ENCODE data around the gene APLP1. TPM values are rescaled to one million over a fixed set of nuclear protein-coding genes. Genes with fewer than 3 reads are reported as not detected.
A peak's percentile ranks its signal among the peaks of the same experiment; 100 is the strongest.

APLP1 gene
- total RNA-seq, 1 experiment from 2014 or later = 11.5 TPM

- H3K27me3 Mint-ChIP-seq (ENCODE audit: unreplicated experiment) = peaks cover 32% of the 10 kb centered on the region
- BruUV-seq (replicated peaks) = no TSS peak
- peak overlapping the region; percentile 64 for H3K4me3 Mint-ChIP-seq (ENCODE audit: low read depth, unreplicated experiment)
- H3K4me1 Mint-ChIP-seq (ENCODE audit: low read depth, unreplicated experiment) = peaks cover 9% of the 10 kb centered on the region
- DNase-seq = no peak
- TF ChIP-seq CTCF (IDR thresholded peaks at IDR 0.05; ENCODE audit: unreplicated experiment) = no peak
- CTCF ChIA-PET = no interaction called here
- H3K27ac Mint-ChIP-seq (ENCODE audit: unreplicated experiment) = no peak overlapping the region
- peaks cover 33% of the 10 kb centered on the region for H3K36me3 Mint-ChIP-seq (ENCODE audit: insufficient read depth, unreplicated experiment)
- no peaks in the 10 kb centered on the region for H3K9me3 Mint-ChIP-seq (ENCODE audit: low read depth, unreplicated experiment)
- intact Hi-C loops (cut with micrococcal nuclease; ENCODE audit: unreplicated experiment) = no loop called here
Observed at GRCh38 chr19:35902870-35903475, 34.6 kb downstream of the APLP1 start.

- peak; percentile 62 for DNase-seq
- no peak for TF ChIP-seq CTCF (IDR thresholded peaks at IDR 0.05; ENCODE audit: unreplicated experiment)
- CTCF ChIA-PET = no interaction called here
- Mint-ChIP-seq H3K36me3 (ENCODE audit: insufficient read depth, unreplicated experiment) (peaks cover 26% of the 10 kb centered on the region), H3K9me3 (ENCODE audit: low read depth, unreplicated experiment) (no peaks in the 10 kb centered on the region), H3K4me3 (ENCODE audit: low read depth, unreplicated experiment) (peak overlapping the region; percentile 64), H3K27me3 (ENCODE audit: unreplicated experiment) (peaks cover 32% of the 10 kb centered on the region), H3K27ac (ENCODE audit: unreplicated experiment) (no peak overlapping the region), H3K4me1 (ENCODE audit: low read depth, unreplicated experiment) (peaks cover 9% of the 10 kb centered on the region)
- no TSS peak for BruUV-seq (replicated peaks)
- intact Hi-C loops (cut with micrococcal nuclease; ENCODE audit: unreplicated experiment) = no loop called here
Observed at GRCh38 chr19:35903550-35904179, 35.3 kb downstream of the APLP1 start.

- H3K9me3 Mint-ChIP-seq (ENCODE audit: low read depth, unreplicated experiment) = no peaks in the 10 kb centered on the region
- CTCF ChIA-PET = interaction anchor here (1.3 kb wide), 1 partner anchor 22 kb away, joined by 3 read pairs; no protein-coding TSS in a partner anchor
- no TSS peak for BruUV-seq (replicated peaks)
- intact Hi-C loops (cut with micrococcal nuclease; ENCODE audit: unreplicated experiment) = no loop called here
- H3K36me3 Mint-ChIP-seq (ENCODE audit: insufficient read depth, unreplicated experiment) = peaks cover 18% of the 10 kb centered on the region
- H3K4me3 Mint-ChIP-seq (ENCODE audit: low read depth, unreplicated experiment) = no peak overlapping the region
- H3K27ac Mint-ChIP-seq (ENCODE audit: unreplicated experiment) = no peak overlapping the region
- TF ChIP-seq CTCF (IDR thresholded peaks at IDR 0.05; ENCODE audit: unreplicated experiment) = no peak
- DNase-seq = no peak
- H3K27me3 Mint-ChIP-seq (ENCODE audit: unreplicated experiment) = peaks cover 32% of the 10 kb centered on the region
- peaks cover 9% of the 10 kb centered on the region for H3K4me1 Mint-ChIP-seq (ENCODE audit: low read depth, unreplicated experiment)
Observed at GRCh38 chr19:35904311-35905068, 36.1 kb downstream of the APLP1 start.

GRCh38 chr19:35905178-35905727 is 36.9 kb downstream of the APLP1 start:
- no peak for TF ChIP-seq CTCF (IDR thresholded peaks at IDR 0.05; ENCODE audit: unreplicated experiment)
- Mint-ChIP-seq H3K27me3 (ENCODE audit: unreplicated experiment) (peaks cover 32% of the 10 kb centered on the region), H3K9me3 (ENCODE audit: low read depth, unreplicated experiment) (no peaks in the 10 kb centered on the region), H3K4me3 (ENCODE audit: low read depth, unreplicated experiment) (no peak overlapping the region), H3K36me3 (ENCODE audit: insufficient read depth, unreplicated experiment) (peaks cover 10% of the 10 kb centered on the region), H3K4me1 (ENCODE audit: low read depth, unreplicated experiment) (peaks cover 9% of the 10 kb centered on the region), H3K27ac (ENCODE audit: unreplicated experiment) (no peak overlapping the region)
- DNase-seq = no peak
- intact Hi-C loops (cut with micrococcal nuclease; ENCODE audit: unreplicated experiment) = no loop called here
- CTCF ChIA-PET = interaction anchor here (1.3 kb wide), 2 partner anchors 21 to 26 kb away, joined by 3 read pairs; no protein-coding TSS in a partner anchor
- no TSS peak for BruUV-seq (replicated peaks)
